Keratinocyte (primary cell): ENCODE measurements around the gene SMIM23. TPM values are rescaled to one million over a fixed set of nuclear protein-coding genes. Genes with fewer than 3 reads are reported as not detected.

Experiments
- DNase-seq: peaks from one replicate; pipeline ENCODE4 v3.0.0-alpha.2; 2011; ENCODE audit warnings: low read depth, missing footprints, low spot score
- FAIRE-seq: peaks from 2 replicates; lab custom pipeline; 2011; peaks lifted over from hg19 to GRCh38; lab: Jason Lieb, UNC
- H2AFZ ChIP-seq: 2 replicates; pipeline ENCODE4 v1.6.0; 2012; ENCODE audit warnings: low read length, control low read depth, inconsistent platforms; ENCODE audit not compliant: control insufficient read depth
- H3K27ac ChIP-seq: 2 replicates; pipeline ENCODE4 v1.5.1; 2011; ENCODE audit warnings: low read length; ENCODE audit not compliant: control insufficient read depth, insufficient read depth
- H3K27me3 ChIP-seq: 3 replicates; pipeline ENCODE4 v1.6.0; 2011; ENCODE audit warnings: low read length; ENCODE audit not compliant: control insufficient read depth, insufficient read depth; ENCODE audit errors: extremely low read depth
- H3K36me3 ChIP-seq, 2 experiments: 2 replicates in 1 of 2; 3 replicates in 1 of 2; pipeline ENCODE4 v1.5.1; 2011; ENCODE audit warnings: low read length in 2 of 2, mild to moderate bottlenecking in 1 of 2; ENCODE audit not compliant: control insufficient read depth in 2 of 2, insufficient read depth in 2 of 2; ENCODE audit errors: extremely low read depth in 1 of 2
- H3K4me1 ChIP-seq: 3 replicates; pipeline ENCODE4 v1.5.1; 2011; ENCODE audit warnings: low read length; ENCODE audit not compliant: control insufficient read depth, insufficient read depth; ENCODE audit errors: extremely low read depth
- H3K4me2 ChIP-seq: 3 replicates; pipeline ENCODE4 v1.6.0; 2011; ENCODE audit warnings: low read depth, low read length; ENCODE audit not compliant: control insufficient read depth, insufficient read depth; ENCODE audit errors: extremely low read depth
- H3K4me3 ChIP-seq, 3 experiments: fragments of 200-600 bp in 1 of 3; sonication (generic) in 1 of 3; 2 replicates in 2 of 3; 3 replicates in 1 of 3; pipeline ENCODE4 v1.5.1; 2011 to 2016; ENCODE audit warnings: low read length in 3 of 3, mild to moderate bottlenecking in 3 of 3, control low read depth in 2 of 3, inconsistent platforms in 1 of 3, low read depth in 1 of 3, mixed read lengths in 1 of 3, mixed run types in 1 of 3, moderate library complexity in 1 of 3; ENCODE audit not compliant: control insufficient read depth in 2 of 3, insufficient read depth in 2 of 3; ENCODE audit errors: extremely low read depth in 1 of 3
- H3K79me2 ChIP-seq: 2 replicates; pipeline ENCODE4 v1.6.0; 2012; ENCODE audit warnings: low read length; ENCODE audit not compliant: control insufficient read depth, insufficient read depth
- H3K9ac ChIP-seq: 3 replicates; pipeline ENCODE4 v1.6.0; 2011; ENCODE audit warnings: low read length; ENCODE audit not compliant: control insufficient read depth, insufficient read depth; ENCODE audit errors: extremely low read depth
- H3K9me1 ChIP-seq: 3 replicates; pipeline ENCODE4 v1.6.0; 2011; ENCODE audit warnings: low read length; ENCODE audit not compliant: control insufficient read depth, insufficient read depth; ENCODE audit errors: extremely low read depth
- H3K9me3 ChIP-seq: 2 replicates; pipeline ENCODE4 v1.5.1; 2012; ENCODE audit warnings: low read depth, low read length; ENCODE audit not compliant: control insufficient read depth
- H4K20me1 ChIP-seq: 3 replicates; pipeline ENCODE4 v1.6.0; 2011; ENCODE audit warnings: low read length; ENCODE audit not compliant: control insufficient read depth, insufficient read depth; ENCODE audit errors: extremely low read depth
- EZH2 ChIP-seq: IDR thresholded peaks from one replicate; pipeline ENCODE4 v1.6.1; 2012; ENCODE audit warnings: inconsistent platforms, mild to moderate bottlenecking, low read length, moderate library complexity
- dilution Hi-C: fragments of 300-500 bp; cut with MboI; formaldehyde crosslinking; loops from one replicate; pipeline ENCODE4 v1.7.0; 2020; ENCODE audit warnings: low sequenced_read_pairs; ENCODE audit not compliant: extremely low pct_ligation_motif_present
- polyA plus RNA-seq, 5 experiments: library from polyadenylated mRNA; depleted of rRNA in 3 of 5; stranded (reverse) in 3 of 5; stranded (forward) in 1 of 5; unstranded in 1 of 5; fragments of >200 nt; gene quantifications; 1 replicate in 1 of 5; 2 replicates in 3 of 5; 3 replicates in 1 of 5; pipeline versions ENCODE4 v1.2.1 to v1.2.3, GENCODE V29; 2011 to 2012; ENCODE audit warnings: missing spikeins in 2 of 5, low read depth in 1 of 5, low replicate concordance in 1 of 5
- TF ChIP-seq, protein P1 (sequence below), 3 experiments: IDR thresholded peaks in 1 of 3; conservative IDR thresholded peaks in 1 of 3; optimal IDR thresholded peaks in 1 of 3; 2 replicates in 2 of 3; 3 replicates in 1 of 3; pipeline versions ENCODE3 to v1.5.1; 2011; ENCODE audit warnings: low read length in 3 of 3, mild to moderate bottlenecking in 3 of 3, moderate library complexity in 2 of 3, control low read depth in 1 of 3, inconsistent platforms in 1 of 3; ENCODE audit not compliant: insufficient read depth in 2 of 3; ENCODE audit errors: extremely low read depth in 1 of 3

Gene SMIM23
- polyA plus RNA-seq, 1 donor (not counting 4 experiments of a cell fraction or from before 2014, with no cell fraction given) = not detected

- FAIRE-seq (no peak), DNase-seq (no peak)
- Histone ChIP-seq H3K4me1 (peaks cover 6% of the 10 kb centered on the region), H3K36me3 (no peaks in the 10 kb centered on the region), H3K79me2 (no peaks in the 10 kb centered on the region), H3K4me3 (no peak overlapping the region), H3K9me3 (no peaks in the 10 kb centered on the region), H2AFZ (no peak overlapping the region), H3K9me1 (no peaks in the 10 kb centered on the region), H3K9ac (no peak overlapping the region), H3K27me3 (peaks cover 26% of the 10 kb centered on the region), H4K20me1 (no peaks in the 10 kb centered on the region), H3K4me2 (no peak overlapping the region), H3K27ac (no peak overlapping the region)
- dilution Hi-C loops = no loop called here
- TF ChIP-seq, protein P1, sequence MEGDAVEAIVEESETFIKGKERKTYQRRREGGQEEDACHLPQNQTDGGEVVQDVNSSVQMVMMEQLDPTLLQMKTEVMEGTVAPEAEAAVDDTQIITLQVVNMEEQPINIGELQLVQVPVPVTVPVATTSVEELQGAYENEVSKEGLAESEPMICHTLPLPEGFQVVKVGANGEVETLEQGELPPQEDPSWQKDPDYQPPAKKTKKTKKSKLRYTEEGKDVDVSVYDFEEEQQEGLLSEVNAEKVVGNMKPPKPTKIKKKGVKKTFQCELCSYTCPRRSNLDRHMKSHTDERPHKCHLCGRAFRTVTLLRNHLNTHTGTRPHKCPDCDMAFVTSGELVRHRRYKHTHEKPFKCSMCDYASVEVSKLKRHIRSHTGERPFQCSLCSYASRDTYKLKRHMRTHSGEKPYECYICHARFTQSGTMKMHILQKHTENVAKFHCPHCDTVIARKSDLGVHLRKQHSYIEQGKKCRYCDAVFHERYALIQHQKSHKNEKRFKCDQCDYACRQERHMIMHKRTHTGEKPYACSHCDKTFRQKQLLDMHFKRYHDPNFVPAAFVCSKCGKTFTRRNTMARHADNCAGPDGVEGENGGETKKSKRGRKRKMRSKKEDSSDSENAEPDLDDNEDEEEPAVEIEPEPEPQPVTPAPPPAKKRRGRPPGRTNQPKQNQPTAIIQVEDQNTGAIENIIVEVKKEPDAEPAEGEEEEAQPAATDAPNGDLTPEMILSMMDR (optimal IDR thresholded peaks at IDR 0.05 in 1 of 3, IDR thresholded peaks at IDR 0.05 in 1 of 3, conservative IDR thresholded peaks at IDR 0.05 in 1 of 3; ENCODE audit: extremely low read depth in 1 of 3, insufficient read depth in 2 of 3, low read length in 3 of 3) = no peak
- TF ChIP-seq EZH2 = no peak
These were observed 24.6 kb downstream of the SMIM23 start for GRCh38 chr5:171810227-171810626.

DNA sequence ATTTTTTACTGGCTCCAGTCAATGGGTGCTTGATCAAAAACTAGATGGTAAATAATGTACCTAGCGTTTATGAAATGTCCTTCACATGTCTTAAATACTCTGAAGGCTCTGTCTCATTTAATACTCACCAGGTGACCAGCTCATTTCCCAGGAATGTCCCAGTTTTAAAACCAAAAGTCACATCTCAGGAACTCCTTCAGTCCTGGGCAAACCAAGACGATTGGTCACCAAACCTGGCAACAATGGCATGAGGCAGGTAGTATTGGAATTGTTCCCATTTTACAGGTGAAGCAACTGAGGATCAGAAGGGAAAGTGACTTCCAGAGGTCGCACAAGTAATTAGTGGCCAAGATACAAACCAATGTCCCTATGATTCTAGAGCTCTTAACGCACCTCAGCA is 27.7 kb downstream of the SMIM23 start:
- no peak overlapping the region for H3K4me3 ChIP-seq
- no peaks in the 10 kb centered on the region for H3K27me3 ChIP-seq
- no peak overlapping the region for H3K9ac ChIP-seq
- H3K4me2 ChIP-seq = no peak overlapping the region
- H3K79me2 ChIP-seq = no peaks in the 10 kb centered on the region
- H4K20me1 ChIP-seq = no peaks in the 10 kb centered on the region
- dilution Hi-C loops = no loop called here
- no peaks in the 10 kb centered on the region for H3K9me3 ChIP-seq
- no peak for DNase-seq
- H3K36me3 ChIP-seq = no peaks in the 10 kb centered on the region
- H2AFZ ChIP-seq = no peak overlapping the region
- TF ChIP-seq, protein P1 (optimal IDR thresholded peaks at IDR 0.05 in 1 of 3, IDR thresholded peaks at IDR 0.05 in 1 of 3, conservative IDR thresholded peaks at IDR 0.05 in 1 of 3; ENCODE audit: extremely low read depth in 1 of 3, insufficient read depth in 2 of 3, low read length in 3 of 3) = no peak
- no peak for TF ChIP-seq EZH2
- no peaks in the 10 kb centered on the region for H3K4me1 ChIP-seq
- FAIRE-seq = no peak
- no peak overlapping the region for H3K27ac ChIP-seq
- no peaks in the 10 kb centered on the region for H3K9me1 ChIP-seq
